ENCODE results near the gene CAMK1. TPM values are rescaled to one million over a fixed set of nuclear protein-coding genes. Genes with fewer than 3 reads are reported as not detected.

CAMK1 gene
- polyA plus RNA-seq, 4 donors = 10.1 to 22.5 (median 19.4) TPM

GRCh38 chr3:9791790-9792404 is 22.1 kb upstream of the CAMK1 start:
- DNase-seq = no peak
- Histone ChIP-seq H3K4me3 (ENCODE audit: low read depth in 1 of 3, low read length in 3 of 3) (peak overlapping the region; percentile 93 to 99 (median 97)), H3K27me3 (ENCODE audit: control insufficient read depth in 3 of 3, insufficient read depth in 3 of 3, low read length in 3 of 3) (no peaks in the 10 kb centered on the region), H3K4me1 (ENCODE audit: control insufficient read depth in 3 of 3, insufficient read depth in 2 of 3, low read depth in 1 of 3, low read length in 2 of 3) (peaks cover 2 to 30% (median 6%) of the 10 kb centered on the region in 3 donors), H3K9me3 (ENCODE audit: control insufficient read depth in 2 of 2, insufficient read depth in 1 of 2, low read depth in 1 of 2, low read length in 1 of 2) (no peaks in the 10 kb centered on the region), H3K27ac (ENCODE audit: low read depth in 1 of 3, low read length in 2 of 3) (peak overlapping the region; percentile 89 to 98 (median 96)), H3K36me3 (ENCODE audit: control insufficient read depth in 3 of 3, insufficient read depth in 2 of 3, low read depth in 1 of 3, low read length in 3 of 3) (peaks cover 2 to 53% (median 7%) of the 10 kb centered on the region in 3 donors)
- 13% methylated on average over 14 of the region's 14 CpGs for WGBS, 3 donors
- no peak for FAIRE-seq

GRCh38 chr3:9791127-9791526 is 21.4 kb upstream of the CAMK1 start:
- Histone ChIP-seq H3K36me3 (ENCODE audit: control insufficient read depth in 3 of 3, insufficient read depth in 2 of 3, low read depth in 1 of 3, low read length in 3 of 3) (peaks cover 6 to 53% (median 7%) of the 10 kb centered on the region in 3 donors), H3K27ac (ENCODE audit: low read depth in 1 of 3, low read length in 2 of 3) (no peak overlapping the region)

GRCh38 chr3:9787714-9788113 is 18.0 kb upstream of the CAMK1 start:
- no peak for FAIRE-seq
- 80 to 85% (median 82%) methylated on average over 6 of the region's 6 CpGs for WGBS, 3 donors
- H3K4me3 ChIP-seq (ENCODE audit: low read depth in 1 of 3, low read length in 3 of 3) = no peak overlapping the region
- no peak for DNase-seq
- peak overlapping the region in 1 of 3 donors; percentile 44 for H3K27ac ChIP-seq (ENCODE audit: low read depth in 1 of 3, low read length in 2 of 3)
- no peaks in the 10 kb centered on the region for H3K9me3 ChIP-seq (ENCODE audit: control insufficient read depth in 2 of 2, insufficient read depth in 1 of 2, low read depth in 1 of 2, low read length in 1 of 2)
- H3K27me3 ChIP-seq (ENCODE audit: control insufficient read depth in 3 of 3, insufficient read depth in 3 of 3, low read length in 3 of 3) = no peaks in the 10 kb centered on the region
- peaks cover 11 to 62% (median 11%) of the 10 kb centered on the region in 3 donors for H3K36me3 ChIP-seq (ENCODE audit: control insufficient read depth in 3 of 3, insufficient read depth in 2 of 3, low read depth in 1 of 3, low read length in 3 of 3)
- peaks cover 0 to 19% (median 5%) of the 10 kb centered on the region in 3 donors for H3K4me1 ChIP-seq (ENCODE audit: control insufficient read depth in 3 of 3, insufficient read depth in 2 of 3, low read depth in 1 of 3, low read length in 2 of 3)

More at GRCh38 chr3:9791127-9791526, 21.4 kb upstream of the CAMK1 start:
- no peak for FAIRE-seq
- DNase-seq = no peak
- Histone ChIP-seq H3K9me3 (ENCODE audit: control insufficient read depth in 2 of 2, insufficient read depth in 1 of 2, low read depth in 1 of 2, low read length in 1 of 2) (no peaks in the 10 kb centered on the region), H3K4me1 (ENCODE audit: control insufficient read depth in 3 of 3, insufficient read depth in 2 of 3, low read depth in 1 of 3, low read length in 2 of 3) (peaks cover 2 to 30% (median 6%) of the 10 kb centered on the region in 3 donors), H3K4me3 (ENCODE audit: low read depth in 1 of 3, low read length in 3 of 3) (no peak overlapping the region), H3K27me3 (ENCODE audit: control insufficient read depth in 3 of 3, insufficient read depth in 3 of 3, low read length in 3 of 3) (no peaks in the 10 kb centered on the region)
- 91 to 93% (median 92%) methylated on average over 11 of the region's 11 CpGs for WGBS, 3 donors

- DNase-seq (peak in 1 of 2 donors; percentile 57), FAIRE-seq (no peak)
- Histone ChIP-seq H3K36me3 (ENCODE audit: control insufficient read depth in 3 of 3, insufficient read depth in 2 of 3, low read depth in 1 of 3, low read length in 3 of 3) (peaks cover 11 to 62% (median 11%) of the 10 kb centered on the region in 3 donors), H3K4me1 (ENCODE audit: control insufficient read depth in 3 of 3, insufficient read depth in 2 of 3, low read depth in 1 of 3, low read length in 2 of 3) (peaks cover 0 to 20% (median 5%) of the 10 kb centered on the region in 3 donors), H3K27ac (ENCODE audit: low read depth in 1 of 3, low read length in 2 of 3) (peak overlapping the region in 1 of 3 donors; percentile 44), H3K4me3 (ENCODE audit: low read depth in 1 of 3, low read length in 3 of 3) (no peak overlapping the region), H3K9me3 (ENCODE audit: control insufficient read depth in 2 of 2, insufficient read depth in 1 of 2, low read depth in 1 of 2, low read length in 1 of 2) (no peaks in the 10 kb centered on the region), H3K27me3 (ENCODE audit: control insufficient read depth in 3 of 3, insufficient read depth in 3 of 3, low read length in 3 of 3) (no peaks in the 10 kb centered on the region)
- WGBS, 3 donors = 77 to 89% (median 83%) methylated on average over 13 of the region's 13 CpGs
Measured at GRCh38 chr3:9786825-9787669, 17.3 kb upstream of the CAMK1 start.

- DNase-seq = no peak
- Histone ChIP-seq H3K36me3 (ENCODE audit: control insufficient read depth in 3 of 3, insufficient read depth in 2 of 3, low read depth in 1 of 3, low read length in 3 of 3) (peaks cover 11 to 68% (median 11%) of the 10 kb centered on the region in 3 donors), H3K9me3 (ENCODE audit: control insufficient read depth in 2 of 2, insufficient read depth in 1 of 2, low read depth in 1 of 2, low read length in 1 of 2) (no peaks in the 10 kb centered on the region), H3K4me1 (ENCODE audit: control insufficient read depth in 3 of 3, insufficient read depth in 2 of 3, low read depth in 1 of 3, low read length in 2 of 3) (peaks cover 0 to 21% (median 5%) of the 10 kb centered on the region in 3 donors), H3K27ac (ENCODE audit: low read depth in 1 of 3, low read length in 2 of 3) (no peak overlapping the region), H3K27me3 (ENCODE audit: control insufficient read depth in 3 of 3, insufficient read depth in 3 of 3, low read length in 3 of 3) (no peaks in the 10 kb centered on the region), H3K4me3 (ENCODE audit: low read depth in 1 of 3, low read length in 3 of 3) (no peak overlapping the region)
- no peak for FAIRE-seq
- 87 to 94% (median 90%) methylated on average over 7 of the region's 7 CpGs for whole genome bisulfite sequencing, 3 donors
Measured at GRCh38 chr3:9786209-9786739, 16.5 kb upstream of the CAMK1 start.

GRCh38 chr3:9785602-9786001 is 15.9 kb upstream of the CAMK1 start:
- H3K4me1 ChIP-seq (ENCODE audit: control insufficient read depth in 3 of 3, insufficient read depth in 2 of 3, low read depth in 1 of 3, low read length in 2 of 3) = peaks cover 2 to 26% (median 8%) of the 10 kb centered on the region in 3 donors
- DNase-seq = no peak
- no peaks in the 10 kb centered on the region for H3K9me3 ChIP-seq (ENCODE audit: control insufficient read depth in 2 of 2, insufficient read depth in 1 of 2, low read depth in 1 of 2, low read length in 1 of 2)
- no peak for FAIRE-seq
- H3K27me3 ChIP-seq (ENCODE audit: control insufficient read depth in 3 of 3, insufficient read depth in 3 of 3, low read length in 3 of 3) = no peaks in the 10 kb centered on the region
- no peak overlapping the region for H3K27ac ChIP-seq (ENCODE audit: low read depth in 1 of 3, low read length in 2 of 3)
- 84 to 93% (median 89%) methylated on average over 7 of the region's 7 CpGs for WGBS, 3 donors
- H3K4me3 ChIP-seq (ENCODE audit: low read depth in 1 of 3, low read length in 3 of 3) = no peak overlapping the region
- peaks cover 11 to 68% (median 14%) of the 10 kb centered on the region in 3 donors for H3K36me3 ChIP-seq (ENCODE audit: control insufficient read depth in 3 of 3, insufficient read depth in 2 of 3, low read depth in 1 of 3, low read length in 3 of 3)

GRCh38 chr3:9784965-9785364 is 15.2 kb upstream of the CAMK1 start:
- H3K4me1 ChIP-seq (ENCODE audit: control insufficient read depth in 3 of 3, insufficient read depth in 2 of 3, low read depth in 1 of 3, low read length in 2 of 3) = peaks cover 2 to 32% (median 10%) of the 10 kb centered on the region in 3 donors
- no peak overlapping the region for H3K4me3 ChIP-seq (ENCODE audit: low read depth in 1 of 3, low read length in 3 of 3)
- H3K36me3 ChIP-seq (ENCODE audit: control insufficient read depth in 3 of 3, insufficient read depth in 2 of 3, low read depth in 1 of 3, low read length in 3 of 3) = peaks cover 11 to 72% (median 14%) of the 10 kb centered on the region in 3 donors
- no peaks in the 10 kb centered on the region for H3K9me3 ChIP-seq (ENCODE audit: control insufficient read depth in 2 of 2, insufficient read depth in 1 of 2, low read depth in 1 of 2, low read length in 1 of 2)
- no peaks in the 10 kb centered on the region for H3K27me3 ChIP-seq (ENCODE audit: control insufficient read depth in 3 of 3, insufficient read depth in 3 of 3, low read length in 3 of 3)
- H3K27ac ChIP-seq (ENCODE audit: low read depth in 1 of 3, low read length in 2 of 3) = no peak overlapping the region
- WGBS, 3 donors = 91 to 98% (median 96%) methylated on average over 4 of the region's 4 CpGs
- DNase-seq (no peak), FAIRE-seq (no peak)

GRCh38 chr3:9783954-9784353 is 14.2 kb upstream of the CAMK1 start:
- DNase-seq (no peak), FAIRE-seq (no peak)
- Histone ChIP-seq H3K27me3 (ENCODE audit: control insufficient read depth in 3 of 3, insufficient read depth in 3 of 3, low read length in 3 of 3) (no peaks in the 10 kb centered on the region), H3K36me3 (ENCODE audit: control insufficient read depth in 3 of 3, insufficient read depth in 2 of 3, low read depth in 1 of 3, low read length in 3 of 3) (peaks cover 7 to 70% (median 14%) of the 10 kb centered on the region in 3 donors), H3K4me3 (ENCODE audit: low read depth in 1 of 3, low read length in 3 of 3) (no peak overlapping the region), H3K4me1 (ENCODE audit: control insufficient read depth in 3 of 3, insufficient read depth in 2 of 3, low read depth in 1 of 3, low read length in 2 of 3) (peaks cover 2 to 42% (median 16%) of the 10 kb centered on the region in 3 donors), H3K27ac (ENCODE audit: low read depth in 1 of 3, low read length in 2 of 3) (no peak overlapping the region), H3K9me3 (ENCODE audit: control insufficient read depth in 2 of 2, insufficient read depth in 1 of 2, low read depth in 1 of 2, low read length in 1 of 2) (no peaks in the 10 kb centered on the region)
- WGBS, 3 donors = 92 to 95% (median 94%) methylated on average over 14 of the region's 14 CpGs

Measured in small intestine (tissue), 7 donors.